Left kidney (tissue), 2 donors: ENCODE data around the gene ZNF317. TPM values are rescaled to one million over a fixed set of nuclear protein-coding genes. Genes with fewer than 3 reads are reported as not detected.
"Not testable (repeated sequence)": the region's sequence is repeated elsewhere in the genome, so short reads cannot be mapped to it uniquely, and the experiment has no call there.

Experiments
- DNase-seq: peaks from one replicate; pipeline ENCODE4 v3.0.0-alpha.2; 2013
- polyA plus RNA-seq: library from polyadenylated mRNA; unstranded; fragments of 120-200 nt; gene quantifications from one replicate; pipeline ENCODE4 v1.2.1, GENCODE V29; 2013; ENCODE audit not compliant: insufficient read length

ZNF317 gene
- polyA plus RNA-seq, 1 donor = 41.9 TPM

DNA sequence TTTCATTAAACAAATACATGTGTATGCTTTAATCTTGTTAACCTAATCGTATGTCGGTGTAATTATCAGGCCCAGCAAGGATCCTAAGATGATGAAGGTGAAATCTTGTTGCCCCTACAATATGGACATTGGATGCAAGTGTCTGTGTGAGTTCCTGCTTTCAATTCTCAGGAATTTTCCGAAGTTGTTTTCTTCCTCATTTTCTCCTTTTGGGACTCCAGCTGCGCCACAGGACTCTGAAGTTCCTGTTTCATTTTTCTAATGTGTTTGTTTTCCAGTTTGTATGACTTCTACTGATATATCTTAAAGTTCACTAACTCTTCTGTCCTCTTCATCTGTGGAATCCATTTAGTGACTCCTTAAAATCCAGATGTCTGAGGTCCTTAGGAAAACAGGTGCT lies 26.6 kb downstream of the ZNF317 start:
- DNase-seq = no peak

DNA sequence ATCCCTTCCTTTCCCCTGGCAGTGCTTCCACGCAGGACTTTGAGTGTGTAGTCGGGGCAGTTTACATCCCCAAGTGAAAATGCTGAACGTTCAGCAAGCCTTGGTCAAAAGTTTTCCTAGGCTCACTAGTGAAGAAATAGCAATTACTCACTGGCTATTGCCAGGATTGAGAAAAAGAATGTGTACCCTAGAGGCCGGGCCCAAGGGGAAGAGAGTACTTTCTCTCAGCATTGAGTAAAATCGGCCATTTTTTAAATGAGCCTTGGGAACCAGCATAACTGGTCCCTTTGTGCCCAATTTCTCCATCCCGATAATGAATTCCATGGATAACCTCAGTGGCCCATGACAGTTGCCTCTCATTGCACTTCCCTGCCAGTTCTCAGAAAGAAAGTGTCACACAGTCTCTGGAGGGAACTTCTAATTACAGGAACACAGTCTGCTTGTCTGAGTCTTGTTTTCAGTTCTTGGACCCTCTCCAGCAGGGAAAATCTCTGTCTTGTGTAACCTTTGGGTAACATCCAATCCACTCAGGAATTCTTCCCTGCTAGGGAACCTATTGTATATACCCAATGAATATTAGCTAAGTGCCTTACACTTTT lies 31.3 kb downstream of the ZNF317 start:
- no peak for DNase-seq

DNA sequence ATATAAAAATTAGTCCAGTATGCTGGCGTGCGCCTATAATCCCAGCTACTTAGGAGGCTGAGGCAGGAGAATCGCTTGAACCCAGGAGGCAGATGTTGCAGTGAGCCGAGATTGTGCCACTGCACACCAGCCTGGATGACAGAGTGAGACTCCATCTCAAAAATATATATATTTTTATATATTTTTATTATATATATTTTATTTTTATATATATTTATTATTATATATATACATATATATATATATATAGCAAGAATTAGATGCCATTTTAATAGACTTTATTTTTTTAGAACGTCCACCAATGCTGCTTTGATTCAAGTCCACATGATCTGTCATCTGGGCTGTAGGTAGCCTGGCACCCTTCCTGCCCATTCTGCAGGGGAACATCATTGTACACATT lies 35.1 kb downstream of the ZNF317 start:
- no peak for DNase-seq

DNA sequence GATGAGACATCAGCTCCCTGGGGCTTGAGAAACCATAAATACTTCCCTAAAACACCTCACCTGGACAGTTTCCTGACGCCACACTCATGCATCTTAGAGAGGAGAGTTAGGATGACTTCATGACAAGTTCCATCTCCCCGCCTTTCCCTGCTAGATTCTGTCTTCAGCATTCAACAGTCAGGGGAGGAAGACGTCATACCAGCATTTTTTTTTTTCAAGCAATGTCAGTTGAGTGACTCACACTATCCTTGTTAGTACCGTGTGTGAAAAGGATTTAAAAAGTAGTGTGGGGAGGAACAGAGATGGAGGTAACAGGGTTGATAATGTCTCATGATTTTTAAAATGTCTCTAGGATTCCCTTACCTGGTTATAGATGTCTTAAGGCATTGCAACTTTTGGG lies 38.7 kb downstream of the ZNF317 start, which contains the start of gene OR7D2:
Gene OR7D2 (plus strand): TSS at position 79 of the 400 bp plus-strand sequence. CDS start 6,803 bp downstream, outside the sequence.
- DNase-seq = no peak

DNA sequence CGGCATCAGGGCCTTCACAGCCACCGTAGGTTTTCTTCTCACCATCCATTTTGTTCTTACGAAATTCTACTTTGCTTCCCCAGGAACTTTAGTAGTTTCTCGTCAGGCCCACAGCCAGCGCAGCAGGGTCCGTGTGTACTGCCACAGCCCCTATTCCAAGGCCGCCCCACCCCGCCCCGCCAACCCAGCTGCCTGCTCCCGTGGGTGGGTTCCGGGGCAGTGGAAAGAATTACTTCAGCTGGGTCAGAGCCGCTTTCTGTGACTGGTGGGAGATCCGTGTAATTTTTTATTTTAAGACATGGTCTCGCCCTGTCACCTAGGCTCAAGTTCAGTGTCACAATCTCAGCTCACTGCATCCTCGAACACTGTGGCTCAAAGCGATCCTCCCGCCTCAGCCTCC lies 42.8 kb downstream of the ZNF317 start:
- no peak for DNase-seq

DNA sequence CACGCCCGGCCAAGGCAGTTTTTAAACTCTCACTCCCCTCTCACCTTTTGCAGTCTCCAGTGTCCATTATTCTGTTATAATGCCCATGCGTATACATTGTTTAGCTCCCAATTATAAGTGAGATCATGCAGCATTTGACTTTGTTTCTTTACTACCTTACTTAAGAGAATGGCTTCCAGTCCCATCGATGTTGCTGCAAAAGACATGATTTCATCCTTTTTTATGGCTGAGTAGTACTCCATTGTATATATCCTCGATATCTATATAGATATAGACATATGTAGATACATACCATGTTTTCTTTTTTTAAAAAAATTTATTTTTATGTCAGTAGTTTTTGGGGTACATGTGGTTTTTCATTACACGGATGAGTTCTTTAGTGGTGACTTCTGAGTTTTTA lies 47.0 kb downstream of the ZNF317 start:
- no peak for DNase-seq

DNA sequence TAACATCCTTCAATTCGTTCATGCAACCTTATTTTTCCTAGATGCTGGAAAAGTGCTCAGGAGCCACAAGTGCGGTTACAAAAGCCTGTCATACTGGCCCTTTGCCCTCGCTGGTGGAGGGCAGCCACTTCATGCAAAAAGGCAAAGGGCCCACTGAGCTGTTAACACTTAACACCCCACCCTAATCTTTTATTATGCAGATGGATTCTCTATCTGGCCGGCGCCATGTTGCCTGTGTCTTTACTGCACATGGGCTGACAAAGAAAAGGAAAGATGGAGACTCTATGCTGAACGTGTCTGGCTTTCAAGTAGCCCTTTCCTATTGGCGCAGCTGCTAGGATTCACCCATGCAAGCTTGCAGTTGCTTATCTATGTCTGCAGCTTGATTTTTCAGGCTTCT lies 49.3 kb downstream of the ZNF317 start:
- no peak for DNase-seq

DNA sequence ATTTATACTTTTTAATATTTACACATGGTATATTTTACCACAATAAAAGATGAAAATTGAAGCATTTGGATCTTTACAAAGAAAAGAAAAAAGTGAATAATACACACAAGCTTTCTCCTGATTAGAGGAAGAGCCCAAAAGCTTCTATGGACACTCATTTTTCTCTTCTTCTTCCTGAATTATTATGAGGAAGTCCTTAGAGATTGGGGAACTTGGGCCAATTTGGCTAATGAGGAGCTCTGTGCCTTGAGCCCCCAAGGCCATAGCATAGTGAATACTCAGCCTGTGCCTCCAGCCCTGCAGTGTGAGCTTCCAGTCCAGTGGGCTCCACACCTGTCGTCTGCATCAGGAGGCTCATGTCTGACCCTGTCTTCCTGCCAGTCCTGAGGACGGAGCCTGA lies 57.8 kb downstream of the ZNF317 start:
- not testable (repeated sequence) for DNase-seq

DNA sequence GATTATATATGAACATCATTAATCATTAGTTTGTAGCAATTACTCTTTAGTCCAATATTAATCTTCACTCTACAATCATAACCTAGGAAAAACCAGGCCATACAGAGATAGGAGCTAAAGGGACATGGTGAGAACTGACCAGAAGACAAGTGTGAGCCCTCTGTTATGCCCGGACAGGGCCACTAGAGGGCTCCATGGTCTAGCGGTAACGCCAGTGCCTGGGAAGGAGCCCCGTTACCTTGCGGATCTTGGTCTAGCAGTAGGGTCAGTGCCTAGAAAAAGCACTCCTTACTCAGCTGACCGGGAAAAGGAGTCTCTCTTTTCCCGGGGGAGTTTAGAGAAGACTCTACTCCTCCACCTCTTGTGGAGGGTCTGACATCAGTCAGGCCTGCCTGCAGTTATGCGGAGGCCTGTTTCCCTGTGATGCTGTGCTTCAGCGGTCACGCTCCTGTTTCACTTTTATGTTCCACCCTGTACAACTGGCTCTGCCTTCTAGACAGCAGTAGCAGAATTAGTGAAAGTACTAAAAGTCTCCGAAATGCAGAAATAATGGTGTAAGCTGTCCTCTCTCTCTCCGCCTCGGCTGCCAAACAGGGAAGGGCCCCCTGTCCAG lies 65.4 kb downstream of the ZNF317 start:
- DNase-seq = peak; percentile 59

Other genes with a start within 250 kb of the ZNF317 start
- 0.05 TPM for gene MUC16, start 130.0 kb upstream of the ZNF317 start, polyA plus RNA-seq
- gene OR1M1, start 53.3 kb upstream of the ZNF317 start, polyA plus RNA-seq = 0.08 TPM
- gene OR7G2, start 32.9 kb upstream of the ZNF317 start, polyA plus RNA-seq = 0.05 TPM
- gene OR7G1, start 24.6 kb upstream of the ZNF317 start, polyA plus RNA-seq = not detected
- not detected for gene OR7G3, start 13.4 kb upstream of the ZNF317 start, polyA plus RNA-seq
- 0.10 TPM for gene OR7D2, start 38.6 kb downstream of the ZNF317 start, polyA plus RNA-seq
- 0.05 TPM for gene OR7D4, start 79.2 kb downstream of the ZNF317 start, polyA plus RNA-seq
- not detected for gene OR7E24, start 110.5 kb downstream of the ZNF317 start, polyA plus RNA-seq
- 8.1 TPM for gene ZNF699, start 169.4 kb downstream of the ZNF317 start, polyA plus RNA-seq
- 91.5 TPM for gene ZNF559, start 183.8 kb downstream of the ZNF317 start, polyA plus RNA-seq
- 14.3 TPM for gene ZNF177, start 222.6 kb downstream of the ZNF317 start, polyA plus RNA-seq